GM18867 (cell line): ENCODE measurements around the gene UPK1B.

ENCODE experiments used
- ATAC-seq: cut with Tn5 transposase; IDR thresholded peaks from one replicate; pipeline ENCODE4 v1.9.1; 2021; ENCODE audit warnings: mild to moderate bottlenecking, moderate library complexity; ENCODE audit not compliant: unreplicated experiment

Gene UPK1B

DNA sequence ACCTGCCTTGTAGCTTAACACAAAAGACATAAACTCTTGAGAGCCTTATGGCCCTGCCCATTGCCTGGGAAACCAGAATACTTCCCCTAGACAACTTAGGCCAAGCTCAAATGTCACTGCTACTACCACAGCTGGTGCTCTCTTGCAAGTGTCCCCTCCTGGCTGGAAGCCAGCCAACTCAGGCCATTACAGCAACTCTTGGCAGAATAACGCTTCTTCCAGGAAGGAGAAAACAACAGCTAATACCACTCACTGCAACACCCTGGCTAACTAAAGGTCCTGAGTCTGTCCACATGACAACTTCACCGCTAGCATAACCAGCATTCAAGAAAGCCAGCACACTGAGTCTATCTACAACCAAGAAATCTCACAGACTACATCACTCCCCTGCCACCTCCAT, 72.4 kb downstream of the UPK1B start:
- no peak for ATAC-seq
